HG03060 (cell line): ENCODE data around the gene COMTD1.

Source experiments
- ATAC-seq: cut with Tn5 transposase; IDR thresholded peaks from one replicate; pipeline ENCODE4 v1.9.1; 2021; ENCODE audit warnings: low read depth, moderate number of reproducible peaks; ENCODE audit not compliant: unreplicated experiment

The COMTD1 gene

DNA sequence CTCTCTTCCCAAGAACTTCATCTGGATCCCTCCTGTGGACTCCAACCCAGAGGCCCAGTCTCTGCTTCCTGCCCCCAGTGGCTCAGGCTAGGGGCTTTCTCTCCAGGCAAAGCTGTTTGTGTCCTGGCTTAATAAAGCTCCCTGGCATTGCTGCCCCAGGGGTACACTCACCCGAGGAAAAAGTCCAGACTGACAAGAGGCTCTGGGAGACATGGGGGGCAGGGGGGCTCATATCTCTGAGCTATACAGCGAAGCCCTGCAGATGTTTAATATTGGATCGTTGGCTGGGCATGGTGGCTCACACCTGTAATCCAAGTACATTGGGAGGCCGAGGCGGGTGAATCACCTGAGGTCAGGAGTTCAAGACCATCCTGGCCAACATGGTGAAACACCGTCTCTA, 10.7 kb upstream of the COMTD1 start:
- no peak for ATAC-seq

- ATAC-seq: no peak
These were observed 9.8 kb upstream of the COMTD1 start for GRCh38 chr10:75245354-75246250.

- ATAC-seq: no peak
These were observed 9.0 kb upstream of the COMTD1 start for GRCh38 chr10:75244487-75245353.

GRCh38 chr10:75243426-75243825, 7.7 kb upstream of the COMTD1 start:
- ATAC-seq: no peak

DNA sequence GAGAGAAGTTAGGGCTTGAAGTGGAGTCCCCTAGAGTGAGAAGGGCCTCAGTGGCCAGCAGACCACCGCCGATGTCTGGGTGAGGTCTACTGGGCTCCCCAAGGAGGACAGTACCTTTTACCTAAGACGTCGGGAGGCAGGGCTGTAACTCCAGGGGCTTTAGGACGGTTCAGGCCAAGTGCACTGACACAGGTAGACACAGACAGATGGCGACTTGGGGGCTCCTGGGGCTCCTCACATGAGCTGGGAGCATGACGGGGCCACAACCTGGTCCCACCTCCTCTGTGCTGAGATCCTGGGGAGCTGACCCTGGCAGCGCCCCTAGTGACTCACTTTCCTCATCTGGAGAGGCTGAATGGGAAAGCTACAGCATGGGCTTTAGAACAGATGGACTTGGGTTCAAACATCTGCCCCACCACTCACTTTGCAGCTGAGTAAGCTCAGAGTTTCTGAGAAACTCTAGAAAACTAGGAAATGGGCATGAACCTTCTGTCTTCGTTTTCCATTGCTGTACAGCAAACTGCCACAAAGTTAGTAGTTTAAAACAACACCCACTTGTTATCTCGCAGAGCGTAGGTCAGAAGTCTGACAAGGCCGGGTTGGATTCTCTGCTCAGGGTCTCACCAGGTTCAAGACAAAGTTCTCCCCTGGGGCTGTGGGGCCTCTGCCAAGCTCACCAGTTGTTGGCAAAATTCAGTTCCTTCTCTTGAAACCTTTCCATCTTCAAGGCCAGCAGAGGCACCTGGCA, 4.7 kb upstream of the COMTD1 start:
- no peak for ATAC-seq

DNA sequence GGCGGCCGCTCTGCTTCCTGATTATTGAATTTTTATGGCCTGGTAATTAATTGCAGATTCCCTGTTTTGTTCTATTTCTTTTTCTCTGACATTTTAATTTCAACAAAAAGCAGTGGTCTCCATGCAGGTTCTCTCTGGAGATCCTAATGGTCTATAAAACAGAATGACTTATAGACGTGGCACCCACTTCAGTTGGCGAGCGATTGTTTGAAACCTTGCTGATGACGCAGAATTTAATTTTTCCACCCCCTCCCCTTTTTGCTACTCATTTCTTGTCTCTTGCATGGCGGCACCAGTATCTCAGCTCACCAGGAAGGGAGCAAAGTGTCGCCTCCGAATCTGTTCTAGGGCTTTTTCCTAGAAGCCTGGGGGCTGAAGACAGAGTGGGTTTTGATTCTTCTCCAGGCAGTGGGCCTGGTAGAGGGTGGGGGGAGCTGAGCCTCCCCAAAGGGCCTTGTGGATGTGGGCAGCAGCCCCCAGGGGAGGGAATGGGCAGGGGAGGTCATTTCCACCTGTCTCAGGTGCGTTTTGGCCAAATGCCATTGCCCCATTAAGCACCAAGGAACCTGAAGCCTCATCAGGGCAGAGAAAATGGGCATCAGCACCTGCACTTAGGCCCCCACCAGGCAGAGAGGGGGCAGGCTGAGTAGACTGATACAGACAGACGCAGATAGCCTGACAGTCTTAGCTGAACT, 3.5 kb upstream of the COMTD1 start:
- ATAC-seq: no peak

GRCh38 chr10:75238182-75239095, 2.7 kb upstream of the COMTD1 start:
- no peak for ATAC-seq

GRCh38 chr10:75236178-75236825, 545 bp upstream of the COMTD1 start:
- ATAC-seq: no peak

DNA sequence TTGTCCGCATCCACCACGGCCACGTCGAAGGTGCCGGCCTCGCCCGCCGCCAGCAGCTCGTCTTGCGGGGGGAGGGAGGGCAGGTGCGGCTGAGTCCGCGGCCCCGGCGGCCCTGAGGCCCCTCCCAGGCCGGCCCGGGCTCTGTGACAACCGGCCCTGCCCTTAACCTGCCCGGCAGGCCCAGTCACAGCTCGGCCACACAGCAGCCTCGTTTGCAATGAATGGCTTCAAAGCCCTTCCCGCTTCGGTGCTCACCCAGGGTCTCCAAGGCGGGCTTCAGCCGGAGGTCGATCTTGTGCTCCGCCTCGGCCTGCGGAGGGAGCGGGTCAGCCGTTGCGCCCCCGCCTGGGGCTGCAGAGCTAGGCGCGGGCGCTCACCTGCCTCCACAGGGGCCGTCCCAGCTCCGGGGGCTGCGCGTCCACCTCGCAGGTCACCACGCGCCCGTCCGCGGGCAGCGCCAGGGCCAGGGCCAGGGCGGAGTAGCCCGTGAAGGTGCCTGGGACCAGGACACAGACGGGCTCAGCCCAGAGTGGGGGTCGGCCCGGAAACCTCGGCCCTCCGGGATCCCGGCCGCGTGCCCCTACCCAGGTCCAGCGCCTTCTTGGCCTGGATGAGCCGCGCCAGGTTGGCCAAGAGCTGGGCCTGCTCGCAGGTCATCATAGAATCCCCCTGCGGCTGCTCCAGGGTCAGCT, 928 bp downstream of the COMTD1 start:
- no peak for ATAC-seq

- ATAC-seq: no peak
These were observed 1.6 kb downstream of the COMTD1 start for GRCh38 chr10:75234017-75234682.

- no peak for ATAC-seq
These were observed 2.2 kb downstream of the COMTD1 start for GRCh38 chr10:75233444-75234016.

GRCh38 chr10:75231672-75232581, 3.8 kb downstream of the COMTD1 start:
- ATAC-seq: no peak

DNA sequence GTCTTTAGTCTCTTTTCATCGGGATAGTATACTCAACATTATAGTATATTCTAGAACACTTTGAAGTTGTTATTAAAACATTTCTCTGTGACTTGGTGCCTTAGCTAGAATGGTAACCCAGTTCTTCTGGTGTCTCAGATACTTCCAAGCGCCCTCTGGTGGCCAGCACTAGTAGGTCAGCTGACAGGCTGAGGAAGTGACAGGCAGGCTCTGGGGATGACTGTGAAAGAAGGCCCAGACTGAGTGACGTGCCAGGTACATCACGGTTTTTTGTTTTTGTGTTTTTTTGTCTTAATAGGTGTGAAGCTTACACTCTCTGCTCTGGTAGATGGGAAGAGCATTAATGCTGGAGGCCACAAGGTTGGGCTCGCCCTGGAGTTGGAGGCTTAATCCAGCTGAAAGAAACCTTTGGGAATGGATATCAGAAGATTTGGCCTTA, 5.1 kb downstream of the COMTD1 start:
- ATAC-seq: peak; percentile 42

DNA sequence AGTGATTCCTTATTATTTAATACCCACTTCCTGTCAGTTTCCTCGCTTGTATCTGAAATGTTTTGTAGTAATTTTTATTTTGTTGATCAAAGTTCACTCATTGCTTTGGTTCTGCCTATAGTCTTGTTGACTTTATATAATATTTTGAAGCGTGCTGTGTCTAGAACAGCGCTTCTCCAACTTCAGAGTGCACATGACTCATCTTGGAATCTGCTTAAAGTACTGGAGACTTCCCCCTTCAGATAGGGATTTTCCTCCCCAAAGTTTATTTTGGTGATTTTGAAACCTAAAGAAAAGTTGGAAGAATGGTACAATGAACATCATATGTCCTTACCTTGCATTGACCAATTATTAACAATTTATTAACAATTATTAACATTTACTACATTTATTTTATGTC, 5.8 kb downstream of the COMTD1 start:
- no peak for ATAC-seq

DNA sequence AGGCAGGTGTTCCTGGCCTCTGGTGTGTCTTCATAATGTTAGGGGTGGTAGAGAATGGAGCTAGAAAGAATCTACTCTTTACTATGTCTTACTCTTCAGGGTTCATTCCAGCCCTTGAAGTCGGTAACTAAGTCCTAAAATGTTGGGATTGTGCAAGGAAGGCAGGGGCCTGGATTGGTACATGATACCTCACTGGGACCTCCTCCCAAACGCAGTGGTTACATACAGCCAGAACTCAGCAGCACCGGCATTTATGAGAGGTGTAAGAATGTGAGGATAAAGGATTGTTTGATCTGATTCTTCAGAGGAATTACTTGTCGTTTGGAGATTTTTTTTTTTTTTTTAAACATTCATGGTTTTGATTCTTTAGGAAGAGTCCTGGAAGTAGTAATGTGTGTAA, 6.9 kb downstream of the COMTD1 start:
- no peak for ATAC-seq

GRCh38 chr10:75228278-75228677, 7.5 kb downstream of the COMTD1 start:
- ATAC-seq: no peak
